Measurements from ENCODE around the gene UMAD1.

UMAD1 gene

GRCh38 chr7:7738177-7738576, 97.6 kb downstream of the UMAD1 start:
- TF ChIP-seq, protein P1, sequence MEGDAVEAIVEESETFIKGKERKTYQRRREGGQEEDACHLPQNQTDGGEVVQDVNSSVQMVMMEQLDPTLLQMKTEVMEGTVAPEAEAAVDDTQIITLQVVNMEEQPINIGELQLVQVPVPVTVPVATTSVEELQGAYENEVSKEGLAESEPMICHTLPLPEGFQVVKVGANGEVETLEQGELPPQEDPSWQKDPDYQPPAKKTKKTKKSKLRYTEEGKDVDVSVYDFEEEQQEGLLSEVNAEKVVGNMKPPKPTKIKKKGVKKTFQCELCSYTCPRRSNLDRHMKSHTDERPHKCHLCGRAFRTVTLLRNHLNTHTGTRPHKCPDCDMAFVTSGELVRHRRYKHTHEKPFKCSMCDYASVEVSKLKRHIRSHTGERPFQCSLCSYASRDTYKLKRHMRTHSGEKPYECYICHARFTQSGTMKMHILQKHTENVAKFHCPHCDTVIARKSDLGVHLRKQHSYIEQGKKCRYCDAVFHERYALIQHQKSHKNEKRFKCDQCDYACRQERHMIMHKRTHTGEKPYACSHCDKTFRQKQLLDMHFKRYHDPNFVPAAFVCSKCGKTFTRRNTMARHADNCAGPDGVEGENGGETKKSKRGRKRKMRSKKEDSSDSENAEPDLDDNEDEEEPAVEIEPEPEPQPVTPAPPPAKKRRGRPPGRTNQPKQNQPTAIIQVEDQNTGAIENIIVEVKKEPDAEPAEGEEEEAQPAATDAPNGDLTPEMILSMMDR (IDR thresholded peaks at IDR 0.05; ENCODE audit: insufficient read depth, low read length) = no peak
- TF ChIP-seq GABPA (IDR thresholded peaks at IDR 0.05; ENCODE audit: low read depth) (no peak), POLR2AphosphoS5 (IDR thresholded peaks at IDR 0.05; ENCODE audit: low read depth) (no peak), SPI1 (IDR thresholded peaks at IDR 0.05; ENCODE audit: borderline replicate concordance, low read depth) (no peak), REST (IDR thresholded peaks at IDR 0.05; ENCODE audit: insufficient replicate concordance, low read depth) (no peak)
- H3K27ac ChIP-seq (replicated peaks) = no peak overlapping the region
- H3K27me3 ChIP-seq (ENCODE audit: insufficient read depth, poor library complexity, severe bottlenecking) = no peaks in the 10 kb centered on the region
- no peak for DNase-seq (ENCODE audit: low read depth in 1 of 2, low spot score in 1 of 2)
- no peak overlapping the region for H3K4me3 ChIP-seq (replicated peaks; ENCODE audit: insufficient read depth, low read length)

GRCh38 chr7:7738622-7739021, 98.1 kb downstream of the UMAD1 start:
- Histone ChIP-seq H3K4me3 (replicated peaks; ENCODE audit: insufficient read depth, low read length) (no peak overlapping the region), H3K27ac (replicated peaks) (no peak overlapping the region), H3K27me3 (ENCODE audit: insufficient read depth, poor library complexity, severe bottlenecking) (no peaks in the 10 kb centered on the region)
- TF ChIP-seq, protein P1 (IDR thresholded peaks at IDR 0.05; ENCODE audit: insufficient read depth, low read length) = no peak
- no peak for TF ChIP-seq REST (IDR thresholded peaks at IDR 0.05; ENCODE audit: insufficient replicate concordance, low read depth)
- no peak for TF ChIP-seq POLR2AphosphoS5 (IDR thresholded peaks at IDR 0.05; ENCODE audit: low read depth)
- TF ChIP-seq GABPA (IDR thresholded peaks at IDR 0.05; ENCODE audit: low read depth) = no peak
- TF ChIP-seq SPI1 (IDR thresholded peaks at IDR 0.05; ENCODE audit: borderline replicate concordance, low read depth) = no peak
- no peak for DNase-seq (ENCODE audit: low read depth in 1 of 2, low spot score in 1 of 2)

DNA sequence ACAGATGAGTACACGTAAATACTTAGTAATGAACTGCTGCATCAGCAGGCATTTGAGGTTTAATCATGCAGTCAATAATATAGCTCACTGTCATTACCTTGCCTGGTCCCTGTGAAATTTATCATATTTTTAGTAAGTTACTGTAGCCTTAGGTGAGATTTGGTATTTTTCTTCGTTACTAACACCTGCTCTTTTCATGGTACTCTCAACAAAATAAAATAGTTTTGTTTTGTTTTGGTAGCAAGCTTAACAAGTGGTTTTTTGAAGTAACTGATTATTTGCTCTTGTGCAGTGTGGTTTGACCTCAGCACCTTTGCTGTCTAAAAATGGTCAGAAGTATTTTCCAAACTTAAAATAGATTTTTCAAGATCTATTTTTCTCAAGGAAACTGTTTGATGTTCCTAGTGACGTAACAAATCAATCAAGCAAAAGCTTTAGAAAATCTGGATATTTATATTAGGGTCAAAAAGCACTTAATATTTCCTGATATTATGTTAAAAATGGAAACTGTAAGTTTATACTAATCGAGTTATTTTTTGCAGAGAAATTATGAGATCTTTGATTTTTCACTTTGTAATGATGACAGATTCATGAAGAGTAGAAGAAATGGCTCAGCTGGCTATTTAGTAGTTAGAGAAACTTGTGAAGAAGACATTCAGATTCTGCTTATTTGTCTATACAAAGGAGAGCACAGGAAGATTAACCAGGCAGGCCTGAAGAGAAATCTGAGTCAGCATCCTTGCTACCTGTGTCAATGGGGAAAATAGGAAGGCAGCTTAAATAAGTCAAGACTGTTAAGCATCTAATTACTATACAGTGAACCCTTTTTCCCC, 98.9 kb downstream of the UMAD1 start:
- TF ChIP-seq REST (IDR thresholded peaks at IDR 0.05; ENCODE audit: insufficient replicate concordance, low read depth) = no peak
- TF ChIP-seq, protein P1 (IDR thresholded peaks at IDR 0.05; ENCODE audit: insufficient read depth, low read length) = no peak
- no peak for TF ChIP-seq GABPA (IDR thresholded peaks at IDR 0.05; ENCODE audit: low read depth)
- TF ChIP-seq POLR2AphosphoS5 (IDR thresholded peaks at IDR 0.05; ENCODE audit: low read depth) = no peak
- TF ChIP-seq SPI1 (IDR thresholded peaks at IDR 0.05; ENCODE audit: borderline replicate concordance, low read depth) = no peak
- DNase-seq (ENCODE audit: low read depth in 1 of 2, low spot score in 1 of 2) = no peak
- no peaks in the 10 kb centered on the region for H3K27me3 ChIP-seq (ENCODE audit: insufficient read depth, poor library complexity, severe bottlenecking)
- no peak overlapping the region for H3K27ac ChIP-seq (replicated peaks)
- no peak overlapping the region for H3K4me3 ChIP-seq (replicated peaks; ENCODE audit: insufficient read depth, low read length)

Data from HL-60 (cell line).